PFSK-1 (cell line): Measurements from ENCODE around the gene EEFSEC.

Experiments used
- FOXP2 ChIP-seq: optimal IDR thresholded peaks from 2 replicates; pipeline ENCODE3; 2011; ENCODE audit warnings: borderline replicate concordance, control low read depth, inconsistent platforms; ENCODE audit not compliant: insufficient read depth; ENCODE audit errors: extremely low read length, extremely low read depth
- POLR2AphosphoS5 ChIP-seq: IDR thresholded peaks from 2 replicates; pipeline ENCODE4 v1.6.1; 2012; ENCODE audit warnings: low read depth, mild to moderate bottlenecking, control low read depth, low read length, moderate library complexity
- SIN3A ChIP-seq: IDR thresholded peaks from 2 replicates; pipeline ENCODE4 v1.6.1; 2012; ENCODE audit warnings: mild to moderate bottlenecking, low read length, moderate library complexity, borderline replicate concordance; ENCODE audit not compliant: insufficient read depth
- TAF1 ChIP-seq: IDR thresholded peaks from 2 replicates; pipeline ENCODE4 v1.6.1; 2012; ENCODE audit warnings: low read length, control low read depth, borderline replicate concordance; ENCODE audit not compliant: insufficient read depth
- TF ChIP-seq, protein P1 (sequence below), 2 experiments: IDR thresholded peaks; 2 replicates each; pipeline versions ENCODE4 v1.6.1 to v1.8.0; 2011 to 2012; ENCODE audit warnings: low read depth in 2 of 2, low read length in 2 of 2, control low read depth in 1 of 2, inconsistent platforms in 1 of 2, mild to moderate bottlenecking in 1 of 2, moderate library complexity in 1 of 2; ENCODE audit not compliant: insufficient read depth in 1 of 2

EEFSEC gene

DNA sequence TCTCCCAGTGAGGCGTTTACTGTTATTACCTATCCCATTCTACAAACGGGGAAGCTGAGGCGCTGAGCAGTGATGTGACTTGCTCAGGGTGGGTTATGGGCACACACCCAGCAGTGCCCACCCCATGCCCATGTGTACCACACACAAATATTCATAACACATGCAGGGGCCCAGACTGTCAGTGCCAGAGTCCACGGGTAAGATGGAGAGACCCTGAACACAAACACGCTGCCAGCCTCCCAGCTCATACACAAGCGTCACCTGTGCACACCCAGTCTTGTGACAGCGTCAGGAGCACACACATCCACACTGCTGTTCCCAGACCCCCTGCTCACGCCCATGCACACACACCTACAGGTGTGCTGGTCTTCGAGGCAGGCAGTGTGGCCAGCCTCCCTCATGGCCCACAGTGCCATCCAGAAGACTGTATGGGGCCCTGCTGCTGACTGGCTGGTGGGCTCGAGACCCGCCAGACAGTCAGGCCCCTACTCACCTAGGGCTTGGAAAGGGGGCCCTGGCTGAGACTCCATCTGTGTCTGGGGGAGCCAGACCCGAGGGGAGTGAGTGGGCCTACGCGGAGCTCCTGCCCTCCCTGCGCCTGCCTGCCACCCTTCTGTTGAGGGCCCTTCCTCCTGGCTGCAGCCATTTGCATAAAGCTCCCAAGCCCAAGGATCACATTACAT, 274.0 kb downstream of the EEFSEC start:
- TF ChIP-seq TAF1 = no peak
- TF ChIP-seq SIN3A = no peak
- no peak for TF ChIP-seq FOXP2
- TF ChIP-seq, protein P1, sequence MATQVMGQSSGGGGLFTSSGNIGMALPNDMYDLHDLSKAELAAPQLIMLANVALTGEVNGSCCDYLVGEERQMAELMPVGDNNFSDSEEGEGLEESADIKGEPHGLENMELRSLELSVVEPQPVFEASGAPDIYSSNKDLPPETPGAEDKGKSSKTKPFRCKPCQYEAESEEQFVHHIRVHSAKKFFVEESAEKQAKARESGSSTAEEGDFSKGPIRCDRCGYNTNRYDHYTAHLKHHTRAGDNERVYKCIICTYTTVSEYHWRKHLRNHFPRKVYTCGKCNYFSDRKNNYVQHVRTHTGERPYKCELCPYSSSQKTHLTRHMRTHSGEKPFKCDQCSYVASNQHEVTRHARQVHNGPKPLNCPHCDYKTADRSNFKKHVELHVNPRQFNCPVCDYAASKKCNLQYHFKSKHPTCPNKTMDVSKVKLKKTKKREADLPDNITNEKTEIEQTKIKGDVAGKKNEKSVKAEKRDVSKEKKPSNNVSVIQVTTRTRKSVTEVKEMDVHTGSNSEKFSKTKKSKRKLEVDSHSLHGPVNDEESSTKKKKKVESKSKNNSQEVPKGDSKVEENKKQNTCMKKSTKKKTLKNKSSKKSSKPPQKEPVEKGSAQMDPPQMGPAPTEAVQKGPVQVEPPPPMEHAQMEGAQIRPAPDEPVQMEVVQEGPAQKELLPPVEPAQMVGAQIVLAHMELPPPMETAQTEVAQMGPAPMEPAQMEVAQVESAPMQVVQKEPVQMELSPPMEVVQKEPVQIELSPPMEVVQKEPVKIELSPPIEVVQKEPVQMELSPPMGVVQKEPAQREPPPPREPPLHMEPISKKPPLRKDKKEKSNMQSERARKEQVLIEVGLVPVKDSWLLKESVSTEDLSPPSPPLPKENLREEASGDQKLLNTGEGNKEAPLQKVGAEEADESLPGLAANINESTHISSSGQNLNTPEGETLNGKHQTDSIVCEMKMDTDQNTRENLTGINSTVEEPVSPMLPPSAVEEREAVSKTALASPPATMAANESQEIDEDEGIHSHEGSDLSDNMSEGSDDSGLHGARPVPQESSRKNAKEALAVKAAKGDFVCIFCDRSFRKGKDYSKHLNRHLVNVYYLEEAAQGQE (IDR thresholded peaks at IDR 0.05; ENCODE audit: insufficient read depth in 1 of 2, low read depth in 2 of 2, low read length in 2 of 2) = no peak
- no peak for TF ChIP-seq POLR2AphosphoS5

DNA sequence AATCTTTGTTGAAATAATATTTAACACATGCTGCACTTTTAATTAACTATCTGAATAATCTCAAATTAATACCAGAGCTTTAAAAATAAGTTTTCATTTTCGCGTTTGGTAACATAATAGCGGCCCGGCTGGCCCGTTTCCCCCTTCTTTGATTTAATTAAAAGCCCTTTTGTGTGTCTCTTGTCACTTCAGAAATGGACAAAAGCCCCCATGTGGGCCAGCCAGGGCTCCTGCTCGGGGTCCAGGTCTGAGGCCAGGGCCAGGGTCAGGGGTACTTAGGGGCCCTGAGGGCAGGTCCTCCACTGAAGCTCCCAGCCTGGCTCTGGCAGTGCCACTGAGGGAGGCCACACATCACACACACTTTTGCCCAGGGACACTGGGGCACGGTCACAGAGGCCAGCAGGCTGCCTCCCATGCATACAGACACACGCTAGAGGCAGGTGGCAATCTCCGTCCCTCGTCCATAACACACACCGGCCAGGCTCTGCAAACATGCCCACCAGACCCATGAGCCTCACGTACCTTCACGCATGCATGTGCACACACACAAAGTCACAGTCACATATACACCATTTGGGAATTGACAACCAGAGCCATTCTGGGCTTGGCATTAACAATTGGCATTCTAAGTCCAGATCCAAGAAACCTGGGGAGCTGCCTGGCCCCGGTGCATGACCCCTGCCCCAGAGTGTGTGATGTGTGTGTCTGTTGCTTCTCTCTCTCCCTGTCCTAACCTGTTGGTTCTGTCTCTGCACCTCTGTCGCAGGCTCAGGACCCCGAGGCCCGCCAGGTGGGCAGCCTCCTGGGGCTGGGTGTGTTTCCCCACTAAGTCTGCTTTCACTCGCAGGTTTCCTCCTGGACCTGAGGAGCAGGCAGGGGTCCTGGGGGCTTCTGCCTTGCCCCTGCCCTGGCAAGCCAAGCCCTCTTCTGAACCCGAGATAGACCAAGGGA, 274.9 kb downstream of the EEFSEC start:
- no peak for TF ChIP-seq TAF1
- TF ChIP-seq SIN3A = no peak
- TF ChIP-seq POLR2AphosphoS5 = no peak
- TF ChIP-seq, protein P1 (IDR thresholded peaks at IDR 0.05; ENCODE audit: insufficient read depth in 1 of 2, low read depth in 2 of 2, low read length in 2 of 2) = no peak
- TF ChIP-seq FOXP2 = no peak

DNA sequence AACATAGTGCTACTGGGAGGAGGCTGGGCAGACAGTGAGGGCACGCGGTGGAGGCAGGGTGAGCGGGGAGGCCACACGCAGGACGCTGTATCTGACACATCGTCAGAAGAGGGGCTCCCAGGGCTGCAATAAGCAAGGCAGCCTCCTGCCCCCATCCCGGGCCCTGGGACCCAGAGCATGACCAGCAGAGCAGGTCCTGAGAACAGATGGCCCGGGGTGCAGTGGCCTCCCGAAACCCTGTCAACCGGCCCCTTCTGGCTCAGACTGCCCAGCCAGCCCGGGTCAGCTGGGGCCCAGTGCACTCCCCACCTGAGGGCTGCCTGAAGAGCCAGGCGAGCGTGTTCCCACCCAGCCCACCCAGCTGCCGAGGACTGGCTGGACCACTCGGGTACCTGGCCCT, 276.0 kb downstream of the EEFSEC start:
- TF ChIP-seq POLR2AphosphoS5 = no peak
- TF ChIP-seq, protein P1 (IDR thresholded peaks at IDR 0.05; ENCODE audit: insufficient read depth in 1 of 2, low read depth in 2 of 2, low read length in 2 of 2) = no peak
- no peak for TF ChIP-seq SIN3A
- no peak for TF ChIP-seq FOXP2
- TF ChIP-seq TAF1 = no peak

DNA sequence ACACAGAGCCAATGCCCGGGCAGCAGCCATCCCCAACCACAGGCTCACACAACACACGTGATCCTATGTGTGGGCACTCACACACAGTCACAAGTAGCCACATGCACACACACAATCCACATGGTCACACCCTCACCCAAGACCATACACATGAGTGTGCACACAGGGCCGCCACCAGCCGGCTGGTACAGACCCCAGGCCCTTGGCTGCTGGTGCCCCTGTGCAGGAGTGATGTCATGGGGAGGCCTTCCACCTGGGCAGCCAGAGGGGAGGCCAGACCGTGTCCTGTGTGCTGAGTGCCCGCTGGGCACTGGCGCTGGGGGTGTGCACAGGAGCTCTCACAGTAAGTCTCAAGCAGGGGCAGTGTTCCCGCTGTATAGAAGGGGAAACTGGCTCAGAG, 276.5 kb downstream of the EEFSEC start:
- TF ChIP-seq, protein P1 (IDR thresholded peaks at IDR 0.05; ENCODE audit: insufficient read depth in 1 of 2, low read depth in 2 of 2, low read length in 2 of 2) = no peak
